Measurements from ENCODE around the gene TAF13. TPM values are rescaled to one million over a fixed set of nuclear protein-coding genes. Genes with fewer than 3 reads are reported as not detected.

Gene TAF13
- total RNA-seq, 2 donors from 2014 or later: 39.2 to 48.6 TPM

- WGBS, 2 experiments (ENCODE audit: insufficient coverage in 1 of 2, insufficient read length in 1 of 2): 60 to 65% methylated on average over 1 of the region's 1 CpG
- no peak overlapping the region for H3K27ac Mint-ChIP-seq
- TF ChIP-seq CTCF (conservative IDR thresholded peaks at IDR 0.05): no peak
Observed at GRCh38 chr1:109083923-109084322, 8.1 kb upstream of the TAF13 start.

DNA sequence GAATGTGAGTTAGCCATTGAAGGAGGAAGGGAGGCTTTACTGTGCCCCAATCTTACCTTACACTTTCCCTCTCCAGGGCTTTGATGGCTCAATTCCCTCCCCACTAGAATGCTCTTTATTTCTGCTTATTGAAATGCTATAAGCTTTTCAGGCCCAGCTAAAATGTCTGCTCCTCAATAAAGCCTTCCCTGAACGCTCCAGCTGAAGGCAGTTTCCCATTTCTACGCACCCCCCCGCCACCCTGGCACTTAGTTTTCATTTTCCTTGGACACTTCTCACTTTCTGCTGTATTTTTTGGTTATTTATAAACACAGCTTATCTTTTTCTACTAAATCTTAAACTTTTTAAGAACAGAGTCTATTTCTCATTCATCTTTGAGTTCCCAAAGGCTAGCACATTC, 7.7 kb upstream of the TAF13 start:
- DNase-seq: no peak
- no peak overlapping the region for H3K4me3 ChIP-seq (ENCODE audit: low read length)
- Mint-ChIP-seq H3K4me1 (peaks cover 8% of the 10 kb centered on the region), H3K9me3 (no peaks in the 10 kb centered on the region), H3K4me3 (no peak overlapping the region), H3K27me3 (ENCODE audit: insufficient read depth) (no peaks in the 10 kb centered on the region), H3K27ac (no peak overlapping the region), H3K36me3 (ENCODE audit: low read depth) (no peaks in the 10 kb centered on the region)
- H3K4me1 ChIP-seq (ENCODE audit: control insufficient read depth, insufficient read depth, low read length): no peaks in the 10 kb centered on the region
- H3K36me3 ChIP-seq (ENCODE audit: control insufficient read depth, insufficient read depth, low read length): no peaks in the 10 kb centered on the region
- no peak for TF ChIP-seq CTCF (conservative IDR thresholded peaks at IDR 0.05)
- H3K27me3 ChIP-seq (ENCODE audit: control insufficient read depth, insufficient read depth, low read length, poor library complexity, severe bottlenecking): no peaks in the 10 kb centered on the region
- H3K9ac ChIP-seq (ENCODE audit: extremely low read depth, low read length, poor library complexity, severe bottlenecking): no peak overlapping the region
- peak overlapping the region; percentile 96 for H3K27ac ChIP-seq (ENCODE audit: low read depth, low read length)
- 88 to 94% methylated on average over 3 of the region's 3 CpGs for WGBS, 2 experiments (ENCODE audit: insufficient coverage in 1 of 2, insufficient read length in 1 of 2)
- H3K9me3 ChIP-seq (ENCODE audit: control insufficient read depth, low read length): no peaks in the 10 kb centered on the region

More at GRCh38 chr1:109083923-109084322, 8.1 kb upstream of the TAF13 start:
- no peak overlapping the region for H3K9ac ChIP-seq (ENCODE audit: extremely low read depth, low read length, poor library complexity, severe bottlenecking)
- no peak overlapping the region for H3K4me3 ChIP-seq (ENCODE audit: low read length)
- Mint-ChIP-seq H3K4me1 (peaks cover 8% of the 10 kb centered on the region), H3K9me3 (no peaks in the 10 kb centered on the region), H3K27me3 (ENCODE audit: insufficient read depth) (no peaks in the 10 kb centered on the region), H3K4me3 (no peak overlapping the region), H3K36me3 (ENCODE audit: low read depth) (no peaks in the 10 kb centered on the region)
- no peaks in the 10 kb centered on the region for H3K36me3 ChIP-seq (ENCODE audit: control insufficient read depth, insufficient read depth, low read length)
- H3K4me1 ChIP-seq (ENCODE audit: control insufficient read depth, insufficient read depth, low read length): no peaks in the 10 kb centered on the region
- H3K9me3 ChIP-seq (ENCODE audit: control insufficient read depth, low read length): no peaks in the 10 kb centered on the region
- DNase-seq: no peak
- H3K27ac ChIP-seq (ENCODE audit: low read depth, low read length): peak overlapping the region; percentile 96
- H3K27me3 ChIP-seq (ENCODE audit: control insufficient read depth, insufficient read depth, low read length, poor library complexity, severe bottlenecking): no peaks in the 10 kb centered on the region

DNA sequence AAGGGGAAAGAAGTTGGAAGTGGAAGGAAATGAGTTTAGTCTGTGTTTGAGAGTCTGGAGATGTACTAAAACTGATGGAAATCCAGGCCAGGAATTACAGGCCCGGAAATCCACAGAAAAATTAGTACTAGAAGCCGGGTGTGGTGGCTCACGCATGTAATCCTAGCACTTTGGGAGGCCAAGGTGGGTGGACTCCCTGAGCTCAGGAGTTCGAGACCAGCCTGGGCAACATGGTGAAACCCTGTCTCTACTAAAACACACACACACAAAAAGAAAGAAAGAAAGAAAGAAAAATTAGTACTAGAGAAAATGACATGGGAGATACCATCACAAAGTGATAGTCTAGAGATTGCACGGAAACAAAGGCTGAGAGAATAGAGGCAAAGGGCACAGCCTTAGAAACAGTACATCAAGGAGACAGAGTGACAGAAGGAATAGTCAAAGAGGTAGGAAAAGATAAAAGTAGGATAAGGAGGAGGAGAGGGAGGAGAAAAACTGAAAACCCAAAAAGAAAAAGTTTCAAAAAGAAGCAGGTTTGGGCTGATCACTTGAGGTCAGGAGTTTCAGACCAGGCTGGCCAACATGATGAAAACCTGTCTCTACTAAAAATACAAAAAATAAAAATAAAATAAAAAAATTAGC, 4.8 kb upstream of the TAF13 start:
- Histone ChIP-seq H3K9ac (ENCODE audit: extremely low read depth, low read length, poor library complexity, severe bottlenecking) (no peak overlapping the region), H3K9me3 (ENCODE audit: control insufficient read depth, low read length) (no peaks in the 10 kb centered on the region), H3K27me3 (ENCODE audit: control insufficient read depth, insufficient read depth, low read length, poor library complexity, severe bottlenecking) (no peaks in the 10 kb centered on the region), H3K36me3 (ENCODE audit: control insufficient read depth, insufficient read depth, low read length) (no peaks in the 10 kb centered on the region), H3K4me1 (ENCODE audit: control insufficient read depth, insufficient read depth, low read length) (no peaks in the 10 kb centered on the region), H3K27ac (ENCODE audit: low read depth, low read length) (no peak overlapping the region), H3K4me3 (ENCODE audit: low read length) (no peak overlapping the region)
- no peak for DNase-seq
- Mint-ChIP-seq H3K36me3 (ENCODE audit: low read depth) (no peaks in the 10 kb centered on the region), H3K9me3 (peaks cover 3% of the 10 kb centered on the region), H3K4me1 (peaks cover 10% of the 10 kb centered on the region), H3K27ac (no peak overlapping the region), H3K4me3 (no peak overlapping the region), H3K27me3 (ENCODE audit: insufficient read depth) (no peaks in the 10 kb centered on the region)
- 90 to 98% methylated on average over 3 to 5 of the region's 5 CpGs for WGBS, 2 experiments (ENCODE audit: insufficient coverage in 1 of 2, insufficient read length in 1 of 2)
- no peak for TF ChIP-seq CTCF (conservative IDR thresholded peaks at IDR 0.05)

Data from endodermal cell (in vitro differentiated cells).